ENCODE measurements around the gene PRKACA. TPM values are rescaled to one million over a fixed set of nuclear protein-coding genes. Genes with fewer than 3 reads are reported as not detected.
A peak's percentile ranks its signal among the peaks of the same experiment; 100 is the strongest.

PRKACA gene
- total RNA-seq, 2 donors from 2014 or later = 93.2 to 107 TPM

GRCh38 chr19:14081797-14082674 lies 35.5 kb downstream of the PRKACA start:
- ATAC-seq (ENCODE audit: insufficient number of reproducible peaks, low FRiP score, low read depth) (peak; percentile 13), DNase-seq (ENCODE audit: low spot score) (no peak)
- H3K9me3 ChIP-seq = no peaks in the 10 kb centered on the region
- H3K36me3 ChIP-seq = no peaks in the 10 kb centered on the region
- TF ChIP-seq CTCF (IDR thresholded peaks at IDR 0.05) = no peak
- peak overlapping the region; percentile 82 for H3K4me3 ChIP-seq
- H3K27me3 ChIP-seq (replicated peaks; ENCODE audit: insufficient read depth) = no peaks in the 10 kb centered on the region
- peaks cover 13 to 24% of the 10 kb centered on the region in 2 donors for H3K4me1 ChIP-seq (ENCODE audit: control insufficient read depth in 1 of 2, low read depth in 2 of 2)
- peak overlapping the region; percentile 79 to 87 for H3K27ac ChIP-seq

- H3K27ac ChIP-seq = peak overlapping the region; percentile 87 to 91
Observed at GRCh38 chr19:14080887-14081796, 36.4 kb downstream of the PRKACA start.

GRCh38 chr19:14078411-14078810 lies 39.2 kb downstream of the PRKACA start:
- H3K9me3 ChIP-seq = no peaks in the 10 kb centered on the region

More at GRCh38 chr19:14080887-14081796, 36.4 kb downstream of the PRKACA start:
- DNase-seq (ENCODE audit: low spot score) = peak; percentile 89
- Histone ChIP-seq H3K36me3 (no peaks in the 10 kb centered on the region), H3K4me3 (peak overlapping the region; percentile 82), H3K27me3 (replicated peaks; ENCODE audit: insufficient read depth) (no peaks in the 10 kb centered on the region), H3K9me3 (no peaks in the 10 kb centered on the region), H3K4me1 (ENCODE audit: control insufficient read depth in 1 of 2, low read depth in 2 of 2) (peaks cover 13 to 24% of the 10 kb centered on the region in 2 donors)
- peak; percentile 100 for ATAC-seq (ENCODE audit: insufficient number of reproducible peaks, low FRiP score, low read depth)
- no peak for TF ChIP-seq CTCF (IDR thresholded peaks at IDR 0.05)

DNA sequence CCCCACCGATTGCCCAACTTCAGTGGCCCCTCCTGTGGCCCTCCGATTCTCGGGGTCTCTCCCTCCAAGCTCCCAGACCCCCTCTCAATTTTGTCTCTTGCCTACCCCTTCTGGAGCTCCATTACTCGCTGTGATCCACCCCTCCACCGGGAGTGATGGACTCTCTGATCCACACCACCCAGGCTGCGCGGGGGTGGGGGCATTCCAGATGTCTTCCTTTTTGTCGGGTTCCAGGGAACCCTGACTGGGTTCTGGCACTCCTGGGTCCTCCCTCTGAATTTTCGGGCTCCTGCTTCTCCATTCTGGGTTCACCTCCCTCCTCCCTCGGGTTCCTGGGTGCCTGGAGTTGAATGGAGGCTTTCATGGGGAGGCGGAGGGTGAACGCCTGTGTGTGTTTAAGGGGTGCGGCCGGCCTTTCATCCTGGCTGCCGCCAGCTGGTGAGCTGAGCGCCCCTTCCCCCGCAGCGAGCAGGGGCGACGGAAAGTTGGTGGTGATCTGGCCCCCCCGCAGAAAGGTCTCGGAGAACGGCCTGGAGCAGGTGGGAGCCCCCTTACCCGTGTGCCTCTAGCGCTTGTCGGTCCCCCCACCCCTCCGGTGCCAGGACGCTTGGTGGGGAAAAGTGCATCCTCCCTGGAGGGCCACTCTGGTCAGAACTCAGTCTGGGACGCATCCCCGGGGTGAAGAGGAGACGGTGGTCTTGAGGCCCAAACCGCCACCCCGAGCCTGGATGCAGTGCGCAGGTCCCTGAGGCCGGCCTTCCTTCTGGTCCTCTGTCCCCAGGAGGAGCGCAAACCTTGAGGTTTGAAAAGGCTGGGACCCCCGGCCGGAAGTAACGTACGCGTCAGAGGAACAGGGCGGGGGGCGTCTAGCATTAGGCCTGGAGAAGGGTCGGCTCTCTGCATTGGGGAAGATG lies 43.4 kb downstream of the PRKACA start:
- no peak for TF ChIP-seq CTCF (IDR thresholded peaks at IDR 0.05)
- no peaks in the 10 kb centered on the region for H3K27me3 ChIP-seq (replicated peaks; ENCODE audit: insufficient read depth)
- H3K4me1 ChIP-seq (ENCODE audit: control insufficient read depth in 1 of 2, low read depth in 2 of 2) = peaks cover 6 to 38% of the 10 kb centered on the region in 2 donors
- no peak for DNase-seq (ENCODE audit: low spot score)
- ATAC-seq (ENCODE audit: insufficient number of reproducible peaks, low FRiP score, low read depth) = no peak
- no peaks in the 10 kb centered on the region for H3K36me3 ChIP-seq
- H3K4me3 ChIP-seq = peak overlapping the region; percentile 92
- peak overlapping the region; percentile 84 to 95 for H3K27ac ChIP-seq
- no peaks in the 10 kb centered on the region for H3K9me3 ChIP-seq

More at GRCh38 chr19:14078411-14078810, 39.2 kb downstream of the PRKACA start:
- H3K4me3 ChIP-seq = no peak overlapping the region
- ATAC-seq (ENCODE audit: insufficient number of reproducible peaks, low FRiP score, low read depth) (no peak), DNase-seq (ENCODE audit: low spot score) (no peak)
- TF ChIP-seq CTCF (IDR thresholded peaks at IDR 0.05) = no peak
- H3K36me3 ChIP-seq = no peaks in the 10 kb centered on the region
- no peak overlapping the region for H3K27ac ChIP-seq
- no peaks in the 10 kb centered on the region for H3K27me3 ChIP-seq (replicated peaks; ENCODE audit: insufficient read depth)
- H3K4me1 ChIP-seq (ENCODE audit: control insufficient read depth in 1 of 2, low read depth in 2 of 2) = peaks cover 18 to 43% of the 10 kb centered on the region in 2 donors

Measured in thoracic aorta (tissue), 2 donors.